PC-9 (cell line): Measurements from ENCODE around the gene COPZ1. TPM values are rescaled to one million over a fixed set of nuclear protein-coding genes. Genes with fewer than 3 reads are reported as not detected.
A peak's percentile ranks its signal among the peaks of the same experiment; 100 is the strongest.
"Not testable (repeated sequence)": the region's sequence is repeated elsewhere in the genome, so short reads cannot be mapped to it uniquely, and the experiment has no call there.

Source experiments
- BruUV-seq: library from RNA; stranded (reverse); fragments of 400-500 nt; replicated peaks from 2 replicates; lab custom pipeline; 2021; lab: Mats Ljungman, UMichigan
- CTCF ChIA-PET: fragments of 300-600 bp; sonication (Branson Sonifier 250); formaldehyde crosslinking; loops from one replicate; lab custom pipeline; 2022; ENCODE audit warnings: antibody characterized with exemption; lab: Charles Lee
- POLR2A ChIA-PET: fragments of 300-600 bp; sonication (Branson Sonifier 250); formaldehyde crosslinking; loops from one replicate; lab custom pipeline; 2022; ENCODE audit warnings: antibody characterized with exemption; ENCODE audit not compliant: unreplicated experiment; lab: Charles Lee
- DNase-seq, 2 experiments: peaks; one replicate each; pipeline versions ENCODE4 v3.0.0 to v3.0.0-alpha.2; 2015 to 2022; ENCODE audit warnings: mixed read lengths in 1 of 2
- H2AFZ ChIP-seq: fragments of 200-600 bp; sonication (generic); 2 replicates; pipeline ENCODE4 v1.8.1; 2017; ENCODE audit warnings: antibody characterized with exemption
- H3F3A ChIP-seq: fragments of 200-600 bp; sonication (generic); 2 replicates; pipeline ENCODE4 v1.8.1; 2017; ENCODE audit warnings: antibody characterized with exemption, mild to moderate bottlenecking, low read depth; ENCODE audit not compliant: insufficient read depth
- H3K27ac ChIP-seq: fragments of 200-600 bp; sonication (generic); 2 replicates; pipeline ENCODE4 v1.6.1; 2016; ENCODE audit warnings: mixed run types
- H3K27me3 ChIP-seq: fragments of 200-600 bp; sonication (generic); 2 replicates; pipeline ENCODE4 v1.6.1; 2016; ENCODE audit warnings: low read depth, mixed run types; ENCODE audit not compliant: insufficient read depth
- H3K36me3 ChIP-seq: fragments of 200-600 bp; sonication (generic); 2 replicates; pipeline ENCODE4 v1.6.1; 2016; ENCODE audit warnings: low read depth, mixed run types
- H3K4me1 ChIP-seq: fragments of 200-600 bp; sonication (generic); replicated peaks from 2 replicates; pipeline ENCODE4 v1.6.1; 2016; ENCODE audit warnings: mixed run types; ENCODE audit not compliant: insufficient read depth
- H3K4me2 ChIP-seq: fragments of 200-600 bp; sonication (generic); 2 replicates; pipeline ENCODE4 v1.6.1; 2017; ENCODE audit warnings: mixed run types
- H3K4me3 ChIP-seq: fragments of 200-600 bp; sonication (generic); 2 replicates; pipeline ENCODE4 v1.6.1; 2016; ENCODE audit warnings: mixed run types
- H3K79me2 ChIP-seq: fragments of 200-600 bp; sonication (generic); 2 replicates; pipeline ENCODE4 v1.6.1; 2017; ENCODE audit warnings: low read depth, mixed run types
- H3K9me2 ChIP-seq: fragments of 200-600 bp; sonication (generic); 2 replicates; pipeline ENCODE4 v1.8.1; 2017; ENCODE audit warnings: mild to moderate bottlenecking; ENCODE audit not compliant: insufficient read depth
- H3K9me3 ChIP-seq: fragments of 200-600 bp; sonication (generic); 2 replicates; pipeline ENCODE4 v1.8.1; 2016; ENCODE audit warnings: low read depth; ENCODE audit not compliant: insufficient read depth
- H4K20me1 ChIP-seq: fragments of 200-600 bp; sonication (generic); 2 replicates; pipeline ENCODE4 v1.8.1; 2017; ENCODE audit not compliant: insufficient read depth
- CTCF ChIP-seq: fragments of 200-600 bp; sonication (generic); conservative IDR thresholded peaks from 2 replicates; pipeline ENCODE4 v1.6.1; 2017; ENCODE audit warnings: mixed run types, antibody characterized with exemption, mild to moderate bottlenecking, moderate library complexity
- EZH2 ChIP-seq: fragments of 200-600 bp; sonication (generic); IDR thresholded peaks from 2 replicates; pipeline ENCODE4 v1.8.0; 2017; ENCODE audit warnings: antibody characterized with exemption, low read depth
- intact Hi-C: fragments of 100-400 bp; cut with micrococcal nuclease; formaldehyde crosslinking; loops from one replicate; pipeline ENCODE4 v1.10.0; 2022; ENCODE audit not compliant: unreplicated experiment
- total RNA-seq: library from RNA; stranded (reverse); gene quantifications from 2 replicates; pipeline ENCODE4 v1.2.3, GENCODE V29; 2021

COPZ1 gene
- total RNA-seq, 1 experiment from 2014 or later = 232 TPM

- H4K20me1 ChIP-seq = peaks cover 43% of the 10 kb centered on the region
- intact Hi-C loops = loop anchor here (2.0 kb wide), 1 partner anchor 78 kb away; no protein-coding TSS in a partner anchor
- H3K27me3 ChIP-seq = no peaks in the 10 kb centered on the region
- TF ChIP-seq EZH2 = no peak
- TF ChIP-seq CTCF = 0 out of 2 replicates have a peak, but pooled peaks have one; percentile 3
- H3K4me1 ChIP-seq = peaks cover 44% of the 10 kb centered on the region
- POLR2A ChIA-PET = interaction anchor here (0.5 to 1.4 kb wide), 7 partner anchors 9 to 265 kb away, joined by 3 to 39 read pairs (median 5); partner anchors contain the start of gene COPZ1
- peaks cover 62% of the 10 kb centered on the region for H3K36me3 ChIP-seq
- no peaks in the 10 kb centered on the region for H3K9me2 ChIP-seq
- DNase-seq = peak; percentile 95 to 99
- peak within 1 kb of the TSS; percentile 98 for H3K4me2 ChIP-seq
- H3K79me2 ChIP-seq = peaks cover 83% of the 10 kb centered on the region
- BruUV-seq = TSS peak; percentile 64
- H2AFZ ChIP-seq = peak within 1 kb of the TSS; percentile 72
- peaks cover 64% of the 10 kb centered on the region for H3F3A ChIP-seq
- H3K27ac ChIP-seq = peak within 1 kb of the TSS; percentile 94
- H3K9me3 ChIP-seq = no peaks in the 10 kb centered on the region
- CTCF ChIA-PET = interaction anchor here (0.6 to 1.7 kb wide), 5 partner anchors 26 to 585 kb away, joined by 3 to 12 read pairs (median 3); partner anchors contain the start of gene COPZ1
- H3K4me3 ChIP-seq = peak within 1 kb of the TSS; percentile 82
Observed at GRCh38 chr12:54280468-54281260, 44.3 kb upstream of the COPZ1 start, which contains the start of gene HNRNPA1. Gene HNRNPA1, plus strand, starts transcription at chr12:54280726. Its CDS starts 82 bp downstream, at chr12:54280808.

GRCh38 chr12:54281261-54281638 is 43.7 kb upstream of the COPZ1 start:
- peaks cover 49% of the 10 kb centered on the region for H4K20me1 ChIP-seq
- ChIA-PET POLR2A (interaction anchor here (0.6 kb wide), 2 partner anchors 9 to 16 kb away, joined by 4 to 5 read pairs; no protein-coding TSS in a partner anchor), CTCF (interaction anchor here (0.6 kb wide), 1 partner anchor 62 kb away, joined by 4 read pairs; no protein-coding TSS in a partner anchor)
- H3K9me2 ChIP-seq, DNase-seq, H3K27me3 ChIP-seq, H3K9me3 ChIP-seq, BruUV-seq, H2AFZ ChIP-seq: not testable (repeated sequence)
- H3F3A ChIP-seq = peaks cover 70% of the 10 kb centered on the region
- intact Hi-C loops = loop anchor here (2.0 kb wide), 1 partner anchor 78 kb away; no protein-coding TSS in a partner anchor
- peaks cover 80% of the 10 kb centered on the region for H3K79me2 ChIP-seq
- H3K4me2 ChIP-seq = peak overlapping the region; percentile 98
- peak overlapping the region; percentile 94 for H3K27ac ChIP-seq
- H3K4me3 ChIP-seq = peak overlapping the region; percentile 82
- H3K4me1 ChIP-seq = peaks cover 49% of the 10 kb centered on the region
- H3K36me3 ChIP-seq = peaks cover 64% of the 10 kb centered on the region

- not testable (repeated sequence) for BruUV-seq, H3K9me2 ChIP-seq, H3K27me3 ChIP-seq, DNase-seq, H2AFZ ChIP-seq, H3K9me3 ChIP-seq
- H4K20me1 ChIP-seq = peaks cover 53% of the 10 kb centered on the region
- ChIA-PET POLR2A (interaction anchor here (0.6 kb wide), 2 partner anchors 8 to 17 kb away, joined by 4 to 5 read pairs; no protein-coding TSS in a partner anchor), CTCF (interaction anchor here (0.6 kb wide), 1 partner anchor 63 kb away, joined by 4 read pairs; no protein-coding TSS in a partner anchor)
- H3K4me3 ChIP-seq = peak overlapping the region; percentile 82
- peaks cover 75% of the 10 kb centered on the region for H3K79me2 ChIP-seq
- H3K4me2 ChIP-seq = peak overlapping the region; percentile 98
- intact Hi-C loops = loop anchor here (2.0 kb wide), 1 partner anchor 77 kb away; no protein-coding TSS in a partner anchor
- peaks cover 64% of the 10 kb centered on the region for H3K36me3 ChIP-seq
- H3F3A ChIP-seq = peaks cover 74% of the 10 kb centered on the region
- peaks cover 49% of the 10 kb centered on the region for H3K4me1 ChIP-seq
- H3K27ac ChIP-seq = peak overlapping the region; percentile 94
Observed at GRCh38 chr12:54281694-54282093, 43.2 kb upstream of the COPZ1 start.
